ENCODE data around the gene PPP1R27. TPM values are rescaled to one million over a fixed set of nuclear protein-coding genes. Genes with fewer than 3 reads are reported as not detected.

The PPP1R27 gene
- total and polyA plus RNA-seq, 2 donors (not counting 1 experiment from before 2014, with no cell fraction given), result not detected

- Histone ChIP-seq H3K9me3 (ENCODE audit: control insufficient read depth, insufficient read depth, low read depth, low read length) (no peaks in the 10 kb centered on the region), H3K4me3 (replicated peaks in 1 of 4; ENCODE audit: control extremely low read depth in 1 of 4, insufficient read depth in 1 of 4, low read depth in 3 of 4, low read length in 4 of 4) (no peak overlapping the region), H3K27ac (ENCODE audit: insufficient read depth, low read length) (no peak overlapping the region), H3K9ac (ENCODE audit: insufficient read depth, low read length) (no peak overlapping the region), H4K20me1 (ENCODE audit: control insufficient read depth, extremely low read depth, insufficient read depth, low read length) (no peaks in the 10 kb centered on the region), H3K4me1 (ENCODE audit: control insufficient read depth, extremely low read depth, insufficient read depth, low read length) (peaks cover 4% of the 10 kb centered on the region), H3K79me2 (ENCODE audit: control insufficient read depth, insufficient read depth, low read length) (no peaks in the 10 kb centered on the region), H2AFZ (ENCODE audit: low read length) (no peak overlapping the region), H3K4me2 (ENCODE audit: extremely low read depth, insufficient read depth, low read length) (no peak overlapping the region), H3K27me3 (ENCODE audit: control insufficient read depth, insufficient read depth, low read length) (no peaks in the 10 kb centered on the region), H3K36me3 (ENCODE audit: control insufficient read depth, insufficient read depth, low read length) (peaks cover 4% of the 10 kb centered on the region)
- TF ChIP-seq EZH2 (IDR thresholded peaks at IDR 0.05; ENCODE audit: low read length, missing control alignments), result no peak
- TF ChIP-seq, protein P1, sequence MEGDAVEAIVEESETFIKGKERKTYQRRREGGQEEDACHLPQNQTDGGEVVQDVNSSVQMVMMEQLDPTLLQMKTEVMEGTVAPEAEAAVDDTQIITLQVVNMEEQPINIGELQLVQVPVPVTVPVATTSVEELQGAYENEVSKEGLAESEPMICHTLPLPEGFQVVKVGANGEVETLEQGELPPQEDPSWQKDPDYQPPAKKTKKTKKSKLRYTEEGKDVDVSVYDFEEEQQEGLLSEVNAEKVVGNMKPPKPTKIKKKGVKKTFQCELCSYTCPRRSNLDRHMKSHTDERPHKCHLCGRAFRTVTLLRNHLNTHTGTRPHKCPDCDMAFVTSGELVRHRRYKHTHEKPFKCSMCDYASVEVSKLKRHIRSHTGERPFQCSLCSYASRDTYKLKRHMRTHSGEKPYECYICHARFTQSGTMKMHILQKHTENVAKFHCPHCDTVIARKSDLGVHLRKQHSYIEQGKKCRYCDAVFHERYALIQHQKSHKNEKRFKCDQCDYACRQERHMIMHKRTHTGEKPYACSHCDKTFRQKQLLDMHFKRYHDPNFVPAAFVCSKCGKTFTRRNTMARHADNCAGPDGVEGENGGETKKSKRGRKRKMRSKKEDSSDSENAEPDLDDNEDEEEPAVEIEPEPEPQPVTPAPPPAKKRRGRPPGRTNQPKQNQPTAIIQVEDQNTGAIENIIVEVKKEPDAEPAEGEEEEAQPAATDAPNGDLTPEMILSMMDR (conservative IDR thresholded peaks at IDR 0.05 in 1 of 2, IDR thresholded peaks at IDR 0.05 in 1 of 2; ENCODE audit: low read depth in 1 of 2, low read length in 2 of 2), result no peak
- no peak for DNase-seq (ENCODE audit: low read depth in 2 of 2)
These were observed 11.6 kb downstream of the PPP1R27 start for GRCh38 chr17:81822996-81823819.

DNA sequence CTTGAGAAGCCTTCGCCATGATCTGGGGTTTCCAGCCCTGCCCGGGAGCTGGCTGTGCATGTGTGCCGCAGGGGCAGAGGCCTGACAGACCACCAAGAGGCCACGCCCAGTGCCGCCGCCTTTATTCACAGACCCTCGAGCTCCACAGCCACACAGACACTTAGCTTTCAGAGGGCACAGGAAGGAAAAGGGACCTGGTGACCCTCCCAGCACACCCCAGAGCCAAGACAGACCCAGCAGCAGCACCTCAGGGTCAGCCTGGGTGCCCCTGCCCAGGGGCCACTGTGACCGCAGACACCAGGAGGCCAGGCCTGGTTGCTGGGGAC is 12.6 kb downstream of the PPP1R27 start:
- no peak overlapping the region for H3K9ac ChIP-seq (ENCODE audit: insufficient read depth, low read length)
- H3K9me3 ChIP-seq (ENCODE audit: control insufficient read depth, insufficient read depth, low read depth, low read length), result no peaks in the 10 kb centered on the region
- H3K36me3 ChIP-seq (ENCODE audit: control insufficient read depth, insufficient read depth, low read length), result peaks cover 4% of the 10 kb centered on the region
- peaks cover 4% of the 10 kb centered on the region for H3K4me1 ChIP-seq (ENCODE audit: control insufficient read depth, extremely low read depth, insufficient read depth, low read length)
- no peak overlapping the region for H3K27ac ChIP-seq (ENCODE audit: insufficient read depth, low read length)
- no peaks in the 10 kb centered on the region for H3K79me2 ChIP-seq (ENCODE audit: control insufficient read depth, insufficient read depth, low read length)
- no peak overlapping the region for H3K4me2 ChIP-seq (ENCODE audit: extremely low read depth, insufficient read depth, low read length)
- H3K27me3 ChIP-seq (ENCODE audit: control insufficient read depth, insufficient read depth, low read length), result peaks cover 4% of the 10 kb centered on the region
- no peak for DNase-seq (ENCODE audit: low read depth in 2 of 2)
- H4K20me1 ChIP-seq (ENCODE audit: control insufficient read depth, extremely low read depth, insufficient read depth, low read length), result no peaks in the 10 kb centered on the region
- H3K4me3 ChIP-seq (replicated peaks in 1 of 4; ENCODE audit: control extremely low read depth in 1 of 4, insufficient read depth in 1 of 4, low read depth in 3 of 4, low read length in 4 of 4), result no peak overlapping the region
- no peak for TF ChIP-seq EZH2 (IDR thresholded peaks at IDR 0.05; ENCODE audit: low read length, missing control alignments)
- TF ChIP-seq, protein P1 (conservative IDR thresholded peaks at IDR 0.05 in 1 of 2, IDR thresholded peaks at IDR 0.05 in 1 of 2; ENCODE audit: low read depth in 1 of 2, low read length in 2 of 2), result no peak
- no peak overlapping the region for H2AFZ ChIP-seq (ENCODE audit: low read length)

DNA sequence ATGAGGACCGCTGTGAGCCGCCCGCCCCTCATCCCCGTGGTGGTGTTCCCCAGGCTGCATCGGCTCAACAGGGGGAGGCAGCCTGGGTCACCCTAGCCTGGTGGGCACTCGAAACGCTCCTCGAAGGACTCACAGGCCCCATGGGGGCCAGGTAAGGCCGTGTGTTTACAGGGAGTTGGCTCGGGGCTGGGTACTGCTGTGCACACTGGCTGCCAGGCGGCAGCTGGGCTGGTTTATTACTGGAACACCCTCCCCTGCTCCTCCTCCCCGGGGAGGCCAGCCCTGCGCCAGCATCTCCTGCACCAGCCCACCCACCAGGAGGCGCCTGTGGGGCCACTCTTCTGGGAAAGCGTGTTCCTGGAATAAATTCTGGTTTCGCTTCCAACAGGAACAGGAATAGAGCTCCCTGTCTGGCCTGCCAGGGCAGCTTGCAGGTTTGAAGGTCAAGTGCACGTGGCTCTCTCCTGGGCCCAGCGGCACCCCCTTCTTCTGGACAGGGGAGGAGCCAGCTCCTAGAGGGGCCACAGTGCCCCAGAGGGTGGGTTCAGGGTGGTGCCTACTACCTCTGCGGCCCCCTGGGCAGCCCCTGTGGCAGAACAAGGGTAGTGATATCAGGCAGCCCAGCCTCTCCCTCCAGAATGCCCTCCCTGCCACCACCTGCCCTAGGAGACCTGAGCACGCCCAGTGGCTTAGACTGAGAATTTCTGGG is 13.1 kb downstream of the PPP1R27 start:
- TF ChIP-seq EZH2 (IDR thresholded peaks at IDR 0.05; ENCODE audit: low read length, missing control alignments), result no peak
- TF ChIP-seq, protein P1 (conservative IDR thresholded peaks at IDR 0.05 in 1 of 2, IDR thresholded peaks at IDR 0.05 in 1 of 2; ENCODE audit: low read depth in 1 of 2, low read length in 2 of 2), result peak; percentile 54 to 61
- Histone ChIP-seq H3K4me2 (ENCODE audit: extremely low read depth, insufficient read depth, low read length) (no peak overlapping the region), H4K20me1 (ENCODE audit: control insufficient read depth, extremely low read depth, insufficient read depth, low read length) (no peaks in the 10 kb centered on the region), H2AFZ (ENCODE audit: low read length) (no peak overlapping the region), H3K9me3 (ENCODE audit: control insufficient read depth, insufficient read depth, low read depth, low read length) (no peaks in the 10 kb centered on the region), H3K79me2 (ENCODE audit: control insufficient read depth, insufficient read depth, low read length) (no peaks in the 10 kb centered on the region), H3K27me3 (ENCODE audit: control insufficient read depth, insufficient read depth, low read length) (peaks cover 4% of the 10 kb centered on the region), H3K9ac (ENCODE audit: insufficient read depth, low read length) (no peak overlapping the region), H3K27ac (ENCODE audit: insufficient read depth, low read length) (no peak overlapping the region), H3K4me1 (ENCODE audit: control insufficient read depth, extremely low read depth, insufficient read depth, low read length) (peaks cover 4% of the 10 kb centered on the region), H3K4me3 (replicated peaks in 1 of 4; ENCODE audit: control extremely low read depth in 1 of 4, insufficient read depth in 1 of 4, low read depth in 3 of 4, low read length in 4 of 4) (no peak overlapping the region), H3K36me3 (ENCODE audit: control insufficient read depth, insufficient read depth, low read length) (peaks cover 4% of the 10 kb centered on the region)
- peak; percentile 14 to 65 for DNase-seq (ENCODE audit: low read depth in 2 of 2)
